GM23338 (cell line): ENCODE data around the gene ADAT3. TPM values are rescaled to one million over a fixed set of nuclear protein-coding genes. Genes with fewer than 3 reads are reported as not detected.

Source experiments
- ATAC-seq: fragments of 200-7000 bp; cut with Tn5 transposase; 3 replicates; pipeline ENCODE4 v1.9.1; 2020
- DNase-seq: peaks from one replicate; pipeline ENCODE4 v3.0.0-alpha.2; 2015; ENCODE audit warnings: low spot score
- H2AFZ ChIP-seq: fragments of 200-600 bp; sonication (generic); 2 replicates; pipeline ENCODE4 v1.8.0; 2016; ENCODE audit warnings: antibody characterized with exemption, mild to moderate bottlenecking, moderate library complexity
- H3F3A ChIP-seq: fragments of 200-600 bp; sonication (generic); replicated peaks from 2 replicates; pipeline ENCODE4 v1.8.0; 2017; ENCODE audit warnings: antibody characterized with exemption, mixed run types, low read depth
- H3K27ac ChIP-seq: fragments of 200-600 bp; sonication (generic); 2 replicates; pipeline ENCODE4 v1.6.1; 2016; ENCODE audit warnings: low read depth
- H3K27me3 ChIP-seq: fragments of 200-600 bp; sonication (generic); 2 replicates; pipeline ENCODE4 v1.8.0; 2016; ENCODE audit warnings: mild to moderate bottlenecking, mixed run types, moderate library complexity; ENCODE audit not compliant: insufficient read depth
- H3K36me3 ChIP-seq: fragments of 200-600 bp; sonication (generic); 2 replicates; pipeline ENCODE4 v1.8.0; 2016; ENCODE audit warnings: mild to moderate bottlenecking; ENCODE audit not compliant: insufficient read depth
- H3K4me1 ChIP-seq: fragments of 200-600 bp; sonication (generic); 2 replicates; pipeline ENCODE4 v1.8.0; 2016; ENCODE audit warnings: mild to moderate bottlenecking, moderate library complexity; ENCODE audit not compliant: insufficient read depth
- H3K4me2 ChIP-seq: fragments of 200-600 bp; sonication (generic); 2 replicates; pipeline ENCODE4 v1.7.1; 2017; ENCODE audit warnings: mixed run types
- H3K4me3 ChIP-seq: fragments of 200-600 bp; sonication (generic); 2 replicates; pipeline ENCODE4 v1.6.1; 2016; ENCODE audit warnings: mixed run types
- H3K79me2 ChIP-seq: fragments of 200-600 bp; sonication (generic); replicated peaks from 2 replicates; pipeline ENCODE4 v1.8.0; 2017; ENCODE audit warnings: mild to moderate bottlenecking; ENCODE audit not compliant: insufficient read depth
- H3K9me2 ChIP-seq: fragments of 200-600 bp; sonication (generic); 2 replicates; pipeline ENCODE4 v1.8.0; 2017; ENCODE audit not compliant: insufficient read depth
- H4K20me1 ChIP-seq: fragments of 200-600 bp; sonication (generic); replicated peaks from 2 replicates; pipeline ENCODE4 v1.8.0; 2017; ENCODE audit warnings: mild to moderate bottlenecking; ENCODE audit not compliant: insufficient read depth
- H3K27ac Mint-ChIP-seq: 2 replicates; pipeline ENCODE4 v1.8.0; 2020; ENCODE audit warnings: inconsistent platforms, mild to moderate bottlenecking, moderate library complexity, mixed read lengths
- H3K27me3 Mint-ChIP-seq: 3 replicates; pipeline ENCODE4 v1.8.0; 2022; ENCODE audit warnings: low read depth, mild to moderate bottlenecking, moderate library complexity, mixed read lengths, inconsistent platforms; ENCODE audit not compliant: insufficient read depth, poor library complexity
- H3K36me3 Mint-ChIP-seq: 3 replicates; pipeline ENCODE4 v1.8.0; 2021; ENCODE audit warnings: low read depth, mild to moderate bottlenecking, inconsistent platforms, moderate library complexity, mixed read lengths
- H3K4me1 Mint-ChIP-seq: 3 replicates; pipeline ENCODE4 v1.8.0; 2020; ENCODE audit warnings: mild to moderate bottlenecking, inconsistent platforms, mixed read lengths
- H3K4me3 Mint-ChIP-seq: 3 replicates; pipeline ENCODE4 v1.8.0; 2021; ENCODE audit warnings: moderate library complexity, mild to moderate bottlenecking, inconsistent platforms, mixed read lengths
- H3K9me3 Mint-ChIP-seq: 3 replicates; pipeline ENCODE4 v1.8.0; 2020; ENCODE audit warnings: moderate library complexity, mild to moderate bottlenecking, inconsistent platforms, mixed read lengths
- CREB1 ChIP-seq: fragments of 250-450 bp; sonication (Bioruptor Pico); IDR thresholded peaks from 2 replicates; pipeline ENCODE4 v1.5.0; 2020; ENCODE audit warnings: low read depth, mild to moderate bottlenecking, moderate library complexity
- EZH2 ChIP-seq: fragments of 200-600 bp; sonication (generic); IDR thresholded peaks from one replicate; pipeline ENCODE4 v1.8.0; 2017; ENCODE audit warnings: antibody characterized with exemption, mild to moderate bottlenecking, low read depth; ENCODE audit not compliant: unreplicated experiment
- EZH2phosphoT487 ChIP-seq: fragments of 200-600 bp; sonication (generic); IDR thresholded peaks from one replicate; pipeline ENCODE4 v1.8.1; 2018; ENCODE audit warnings: antibody characterized with exemption; ENCODE audit not compliant: unreplicated experiment
- JUNB ChIP-seq: IDR thresholded peaks from one replicate; pipeline ENCODE4 v1.6.1; 2016; ENCODE audit warnings: antibody characterized with exemption; ENCODE audit not compliant: unreplicated experiment
- NANOG ChIP-seq: IDR thresholded peaks from 2 replicates; pipeline ENCODE4 v1.6.1; 2016; ENCODE audit warnings: antibody characterized with exemption, borderline replicate concordance
- POLR2AphosphoS5 ChIP-seq: IDR thresholded peaks from 2 replicates; pipeline ENCODE4 v1.6.1; 2016; ENCODE audit warnings: antibody characterized with exemption, low read depth
- REST ChIP-seq: IDR thresholded peaks from one replicate; pipeline ENCODE4 v1.6.1; 2018; ENCODE audit warnings: antibody characterized with exemption; ENCODE audit not compliant: unreplicated experiment
- STAT1 ChIP-seq: IDR thresholded peaks from one replicate; pipeline ENCODE4 v1.6.1; 2016; ENCODE audit warnings: antibody characterized with exemption; ENCODE audit not compliant: unreplicated experiment
- ZNF114 ChIP-seq: fragments of 250-450 bp; sonication (Bioruptor Pico); IDR thresholded peaks from 2 replicates; pipeline ENCODE4 v1.5.0; 2020; ENCODE audit warnings: mild to moderate bottlenecking, moderate library complexity
- ZNF331 ChIP-seq: fragments of 250-450 bp; sonication (Bioruptor Pico); IDR thresholded peaks from 2 replicates; pipeline ENCODE4 v1.5.0; 2020; ENCODE audit warnings: low read depth, mild to moderate bottlenecking, moderate library complexity
- polyA plus RNA-seq: library from polyadenylated mRNA; unstranded; fragments of >200 nt; fragmentation: Nextera tagmentation; extraction: Ambion mirVana; gene quantifications from 2 replicates; pipeline ENCODE4 v1.2.1, GENCODE V29; 2016
- total RNA-seq: library from RNA; depleted of rRNA; stranded (reverse); fragments of >200 nt; shearing (Covaris generic); gene quantifications from 2 replicates; pipeline ENCODE4 v1.2.3, GENCODE V29; 2014
- TF ChIP-seq, protein P1 (sequence below): IDR thresholded peaks from 2 replicates; pipeline ENCODE4 v1.6.1; 2016; ENCODE audit warnings: antibody characterized with exemption
- TF ChIP-seq, protein P2 (sequence below): fragments of 250-450 bp; sonication (Bioruptor Pico); IDR thresholded peaks from 2 replicates; pipeline ENCODE4 v1.5.0; 2020; ENCODE audit warnings: mild to moderate bottlenecking, moderate library complexity

Gene ADAT3
- total and polyA plus RNA-seq, 2 experiments from 2014 or later, result 7.9 to 12.4 TPM

DNA sequence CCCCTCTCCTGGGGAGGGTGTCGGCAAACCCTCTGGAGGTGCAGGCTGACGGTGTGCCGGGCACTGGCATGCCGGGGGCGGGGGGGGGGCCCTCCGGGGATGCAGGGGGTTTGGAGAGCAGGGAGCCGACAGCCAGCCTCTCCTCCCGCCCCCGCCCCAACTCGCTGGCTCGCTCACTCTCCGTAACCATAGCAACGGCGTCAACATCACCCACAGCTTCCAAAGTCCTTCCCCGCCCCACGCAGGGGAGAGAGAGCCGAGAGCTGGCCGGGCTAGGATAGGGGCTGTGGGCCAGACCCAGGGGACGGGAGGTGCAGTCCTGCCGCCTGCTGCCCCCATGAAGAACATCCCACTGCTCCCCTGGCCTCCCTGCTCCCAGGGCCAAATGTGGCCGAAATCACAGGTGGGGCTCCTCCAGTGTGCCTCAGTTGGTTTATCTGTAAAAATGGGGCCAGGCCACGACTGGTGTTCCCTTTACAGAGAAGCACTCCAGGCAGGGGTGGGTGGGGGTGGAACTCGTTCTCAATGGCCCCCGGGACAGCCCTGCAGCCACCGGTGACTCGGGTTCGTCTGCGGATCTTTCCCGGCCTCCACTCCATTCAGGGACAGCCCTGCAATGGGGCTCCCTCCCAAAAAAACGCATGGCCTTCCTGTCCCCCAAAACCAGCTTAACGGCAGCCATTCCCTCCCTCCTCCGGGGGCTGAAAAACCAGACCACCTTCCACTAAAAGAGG is 45.0 kb upstream of the ADAT3 start (continued):
- TF ChIP-seq NANOG, result no peak
- no peak for TF ChIP-seq STAT1
- TF ChIP-seq CREB1 (CRISPR knock-in tag), result no peak

DNA sequence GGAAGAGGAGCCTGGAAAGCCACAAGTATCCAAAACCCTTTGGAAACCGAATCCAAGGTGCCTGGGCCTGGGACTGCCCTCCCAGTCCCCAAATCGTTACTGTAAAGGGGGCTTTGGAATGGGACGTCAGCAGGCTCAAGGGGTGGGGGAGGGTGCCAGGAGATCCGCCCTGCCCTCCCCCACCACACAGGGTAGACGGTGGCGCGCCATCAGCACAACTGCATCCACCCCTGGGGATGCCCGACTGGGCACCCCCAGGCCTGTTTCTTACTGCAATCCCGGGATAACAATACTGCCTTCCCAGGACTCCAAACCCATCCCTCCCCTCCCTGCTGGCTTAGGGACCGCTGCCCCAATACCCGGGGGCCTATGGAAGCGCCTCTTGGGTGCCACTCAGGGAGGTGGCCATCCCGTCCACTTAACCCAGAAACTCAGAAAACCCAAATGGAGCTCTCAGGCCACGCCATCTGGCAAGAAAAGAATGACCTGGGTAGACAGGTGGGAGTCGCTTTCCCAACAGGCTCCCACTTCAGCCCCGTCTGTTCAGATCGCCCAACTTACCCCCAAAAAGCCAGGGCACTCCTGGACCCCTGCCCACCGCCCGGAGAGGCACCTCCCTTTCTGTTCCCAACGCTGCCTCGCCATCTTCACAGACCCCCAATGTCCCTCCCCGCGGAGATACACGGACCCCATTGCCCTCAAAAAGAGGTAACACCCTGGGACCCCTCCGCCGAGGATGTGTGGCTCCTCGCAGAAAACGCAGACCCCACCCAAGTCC is 44.2 kb upstream of the ADAT3 start:
- H3K4me3 ChIP-seq, result peak overlapping the region; percentile 94
- no peak overlapping the region for H3K27ac ChIP-seq
- H3F3A ChIP-seq, result 0 out of 2 replicates have a peak, but pooled peaks cover 8% of the 10 kb centered on the region
- no peaks in the 10 kb centered on the region for H3K9me2 ChIP-seq
- Mint-ChIP-seq H3K4me3 (peak overlapping the region; percentile 90), H3K9me3 (no peaks in the 10 kb centered on the region), H3K36me3 (no peaks in the 10 kb centered on the region; the same call in 2 of the 3 replicates), H3K27ac (no peak overlapping the region), H3K27me3 (peaks cover 25% of the 10 kb centered on the region), H3K4me1 (peaks cover 39% of the 10 kb centered on the region; the same call in 2 of the 3 replicates)
- peak overlapping the region; percentile 98 for H3K4me2 ChIP-seq
- H2AFZ ChIP-seq, result no peak overlapping the region
- H3K4me1 ChIP-seq, result peaks cover 54% of the 10 kb centered on the region
- ATAC-seq (no peak), DNase-seq (no peak)
- no peaks in the 10 kb centered on the region for H3K36me3 ChIP-seq
- peaks cover 21% of the 10 kb centered on the region; the same call in 1 of the 2 replicates for H4K20me1 ChIP-seq
- peaks cover 16% of the 10 kb centered on the region for H3K27me3 ChIP-seq
- peaks cover 51% of the 10 kb centered on the region for H3K79me2 ChIP-seq
- no peak for TF ChIP-seq ZNF114 (CRISPR knock-in tag)
- TF ChIP-seq REST, result no peak
- TF ChIP-seq EZH2phosphoT487, result no peak
- no peak for TF ChIP-seq NANOG
- TF ChIP-seq POLR2AphosphoS5, result no peak
- TF ChIP-seq EZH2, result no peak
- TF ChIP-seq CREB1 (CRISPR knock-in tag), result no peak
- TF ChIP-seq, protein P1, sequence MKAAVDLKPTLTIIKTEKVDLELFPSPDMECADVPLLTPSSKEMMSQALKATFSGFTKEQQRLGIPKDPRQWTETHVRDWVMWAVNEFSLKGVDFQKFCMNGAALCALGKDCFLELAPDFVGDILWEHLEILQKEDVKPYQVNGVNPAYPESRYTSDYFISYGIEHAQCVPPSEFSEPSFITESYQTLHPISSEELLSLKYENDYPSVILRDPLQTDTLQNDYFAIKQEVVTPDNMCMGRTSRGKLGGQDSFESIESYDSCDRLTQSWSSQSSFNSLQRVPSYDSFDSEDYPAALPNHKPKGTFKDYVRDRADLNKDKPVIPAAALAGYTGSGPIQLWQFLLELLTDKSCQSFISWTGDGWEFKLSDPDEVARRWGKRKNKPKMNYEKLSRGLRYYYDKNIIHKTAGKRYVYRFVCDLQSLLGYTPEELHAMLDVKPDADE, result no peak
- no peak for TF ChIP-seq ZNF331 (CRISPR knock-in tag)
- TF ChIP-seq, protein P2, sequence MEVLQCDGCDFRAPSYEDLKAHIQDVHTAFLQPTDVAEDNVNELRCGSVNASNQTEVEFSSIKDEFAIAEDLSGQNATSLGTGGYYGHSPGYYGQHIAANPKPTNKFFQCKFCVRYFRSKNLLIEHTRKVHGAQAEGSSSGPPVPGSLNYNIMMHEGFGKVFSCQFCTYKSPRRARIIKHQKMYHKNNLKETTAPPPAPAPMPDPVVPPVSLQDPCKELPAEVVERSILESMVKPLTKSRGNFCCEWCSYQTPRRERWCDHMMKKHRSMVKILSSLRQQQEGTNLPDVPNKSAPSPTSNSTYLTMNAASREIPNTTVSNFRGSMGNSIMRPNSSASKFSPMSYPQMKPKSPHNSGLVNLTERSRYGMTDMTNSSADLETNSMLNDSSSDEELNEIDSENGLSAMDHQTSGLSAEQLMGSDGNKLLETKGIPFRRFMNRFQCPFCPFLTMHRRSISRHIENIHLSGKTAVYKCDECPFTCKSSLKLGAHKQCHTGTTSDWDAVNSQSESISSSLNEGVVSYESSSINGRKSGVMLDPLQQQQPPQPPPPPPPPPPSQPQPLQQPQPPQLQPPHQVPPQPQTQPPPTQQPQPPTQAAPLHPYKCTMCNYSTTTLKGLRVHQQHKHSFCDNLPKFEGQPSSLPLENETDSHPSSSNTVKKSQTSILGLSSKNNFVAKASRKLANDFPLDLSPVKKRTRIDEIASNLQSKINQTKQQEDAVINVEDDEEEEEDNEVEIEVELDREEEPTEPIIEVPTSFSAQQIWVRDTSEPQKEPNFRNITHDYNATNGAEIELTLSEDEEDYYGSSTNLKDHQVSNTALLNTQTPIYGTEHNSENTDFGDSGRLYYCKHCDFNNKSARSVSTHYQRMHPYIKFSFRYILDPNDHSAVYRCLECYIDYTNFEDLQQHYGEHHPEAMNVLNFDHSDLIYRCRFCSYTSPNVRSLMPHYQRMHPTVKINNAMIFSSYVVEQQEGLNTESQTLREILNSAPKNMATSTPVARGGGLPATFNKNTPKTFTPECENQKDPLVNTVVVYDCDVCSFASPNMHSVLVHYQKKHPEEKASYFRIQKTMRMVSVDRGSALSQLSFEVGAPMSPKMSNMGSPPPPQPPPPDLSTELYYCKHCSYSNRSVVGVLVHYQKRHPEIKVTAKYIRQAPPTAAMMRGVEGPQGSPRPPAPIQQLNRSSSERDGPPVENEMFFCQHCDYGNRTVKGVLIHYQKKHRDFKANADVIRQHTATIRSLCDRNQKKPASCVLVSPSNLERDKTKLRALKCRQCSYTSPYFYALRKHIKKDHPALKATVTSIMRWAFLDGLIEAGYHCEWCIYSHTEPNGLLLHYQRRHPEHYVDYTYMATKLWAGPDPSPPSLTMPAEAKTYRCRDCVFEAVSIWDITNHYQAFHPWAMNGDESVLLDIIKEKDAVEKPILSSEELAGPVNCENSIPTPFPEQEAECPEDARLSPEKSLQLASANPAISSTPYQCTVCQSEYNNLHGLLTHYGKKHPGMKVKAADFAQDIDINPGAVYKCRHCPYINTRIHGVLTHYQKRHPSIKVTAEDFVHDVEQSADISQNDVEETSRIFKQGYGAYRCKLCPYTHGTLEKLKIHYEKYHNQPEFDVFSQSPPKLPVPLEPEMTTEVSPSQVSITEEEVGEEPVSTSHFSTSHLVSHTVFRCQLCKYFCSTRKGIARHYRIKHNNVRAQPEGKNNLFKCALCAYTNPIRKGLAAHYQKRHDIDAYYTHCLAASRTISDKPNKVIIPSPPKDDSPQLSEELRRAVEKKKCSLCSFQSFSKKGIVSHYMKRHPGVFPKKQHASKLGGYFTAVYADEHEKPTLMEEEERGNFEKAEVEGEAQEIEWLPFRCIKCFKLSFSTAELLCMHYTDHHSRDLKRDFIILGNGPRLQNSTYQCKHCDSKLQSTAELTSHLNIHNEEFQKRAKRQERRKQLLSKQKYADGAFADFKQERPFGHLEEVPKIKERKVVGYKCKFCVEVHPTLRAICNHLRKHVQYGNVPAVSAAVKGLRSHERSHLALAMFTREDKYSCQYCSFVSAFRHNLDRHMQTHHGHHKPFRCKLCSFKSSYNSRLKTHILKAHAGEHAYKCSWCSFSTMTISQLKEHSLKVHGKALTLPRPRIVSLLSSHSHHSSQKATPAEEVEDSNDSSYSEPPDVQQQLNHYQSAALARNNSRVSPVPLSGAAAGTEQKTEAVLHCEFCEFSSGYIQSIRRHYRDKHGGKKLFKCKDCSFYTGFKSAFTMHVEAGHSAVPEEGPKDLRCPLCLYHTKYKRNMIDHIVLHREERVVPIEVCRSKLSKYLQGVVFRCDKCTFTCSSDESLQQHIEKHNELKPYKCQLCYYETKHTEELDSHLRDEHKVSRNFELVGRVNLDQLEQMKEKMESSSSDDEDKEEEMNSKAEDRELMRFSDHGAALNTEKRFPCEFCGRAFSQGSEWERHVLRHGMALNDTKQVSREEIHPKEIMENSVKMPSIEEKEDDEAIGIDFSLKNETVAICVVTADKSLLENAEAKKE (CRISPR knock-in tag), result no peak
- TF ChIP-seq JUNB, result no peak
- TF ChIP-seq STAT1, result no peak
